HG02870 (cell line): ENCODE results near the gene SYTL1.

ENCODE experiments used
- ATAC-seq: cut with Tn5 transposase; IDR thresholded peaks from one replicate; pipeline ENCODE4 v1.9.1; 2021; ENCODE audit warnings: mild to moderate bottlenecking, moderate library complexity; ENCODE audit not compliant: unreplicated experiment

The SYTL1 gene

GRCh38 chr1:27400082-27400962 lies 58.5 kb downstream of the SYTL1 start:
- no peak for ATAC-seq

DNA sequence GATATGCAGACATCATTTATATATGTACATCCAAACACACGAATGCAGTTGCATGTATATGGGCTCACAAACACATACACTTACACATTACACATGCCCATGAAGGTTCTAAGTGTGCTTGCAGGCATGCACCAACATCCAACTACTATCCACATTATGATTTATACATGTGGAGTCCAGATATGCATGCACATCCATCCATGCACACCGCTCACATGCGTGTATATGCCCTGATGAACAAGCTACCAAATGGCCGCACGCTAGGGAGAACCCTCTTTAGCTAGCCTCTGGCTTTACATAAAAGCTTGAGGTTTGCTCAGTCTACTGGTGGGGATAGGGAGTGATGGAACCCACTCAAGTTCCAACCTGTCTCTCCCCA lies 59.1 kb downstream of the SYTL1 start:
- no peak for ATAC-seq

DNA sequence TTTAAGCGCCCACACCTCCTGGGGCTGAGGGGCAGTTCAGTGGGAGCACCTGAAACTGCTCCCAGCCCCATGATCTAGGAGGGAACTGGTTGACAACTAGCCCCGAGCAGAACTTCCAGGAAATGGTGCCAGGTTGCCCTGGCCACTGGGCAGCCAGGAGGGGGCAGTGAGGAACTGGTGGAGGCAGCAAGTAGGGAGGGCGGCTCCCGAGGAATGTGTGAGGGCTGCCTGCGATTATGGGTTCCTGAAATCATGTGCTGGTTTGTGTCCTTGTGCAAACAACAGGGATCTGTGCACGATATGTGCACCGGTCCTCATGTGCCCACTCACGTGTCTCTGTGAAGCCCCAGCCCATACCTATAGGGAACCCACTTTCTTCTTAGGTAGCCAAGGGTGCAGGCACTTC lies 60.5 kb downstream of the SYTL1 start:
- ATAC-seq = no peak

GRCh38 chr1:27403065-27403726 lies 61.4 kb downstream of the SYTL1 start:
- no peak for ATAC-seq
